Loucy (cell line): Measurements from ENCODE around the gene CLDND2.

ENCODE experiments used
- H2AFZ ChIP-seq: fragments of 200-600 bp; sonication (generic); 2 replicates; pipeline ENCODE4 v1.6.0; 2016; ENCODE audit warnings: antibody characterized with exemption, mild to moderate bottlenecking, low read length, moderate library complexity
- H3F3A ChIP-seq: fragments of 200-600 bp; 2 replicates; pipeline ENCODE4 v1.6.0; 2016; ENCODE audit warnings: antibody characterized with exemption, low read depth, mild to moderate bottlenecking
- H3K27me3 ChIP-seq: fragments of 200-600 bp; sonication (generic); 2 replicates; pipeline ENCODE4 v1.6.1; 2014; ENCODE audit warnings: low read length, mild to moderate bottlenecking; ENCODE audit not compliant: insufficient read depth, poor library complexity, severe bottlenecking
- H3K36me3 ChIP-seq: fragments of 200-600 bp; sonication (generic); 2 replicates; pipeline ENCODE4 v1.6.1; 2016; ENCODE audit warnings: low read length; ENCODE audit not compliant: insufficient read depth
- H3K4me1 ChIP-seq: fragments of 200-600 bp; sonication (generic); 2 replicates; pipeline ENCODE4 v1.5.1; 2014; ENCODE audit warnings: low read length, mild to moderate bottlenecking; ENCODE audit not compliant: insufficient read depth, poor library complexity, severe bottlenecking
- H3K4me2 ChIP-seq: fragments of 200-600 bp; sonication (generic); 2 replicates; pipeline ENCODE4 v1.6.0; 2014; ENCODE audit warnings: antibody characterized with exemption, low read length, low read depth, mild to moderate bottlenecking; ENCODE audit not compliant: poor library complexity, severe bottlenecking
- H3K4me3 ChIP-seq: fragments of 200-600 bp; sonication (generic); 2 replicates; pipeline ENCODE4 v1.5.1; 2014; ENCODE audit warnings: low read length, mild to moderate bottlenecking, mixed read lengths; ENCODE audit not compliant: poor library complexity, severe bottlenecking
- H3K79me2 ChIP-seq: fragments of 200-600 bp; sonication (generic); 2 replicates; pipeline ENCODE4 v1.6.1; 2014; ENCODE audit warnings: low read length; ENCODE audit not compliant: insufficient read depth
- H3K9ac ChIP-seq: fragments of 200-600 bp; sonication (generic); 2 replicates; pipeline ENCODE4 v1.6.0; 2014; ENCODE audit warnings: mild to moderate bottlenecking, low read depth, low read length, moderate library complexity; ENCODE audit not compliant: poor library complexity, severe bottlenecking
- H3K9me2 ChIP-seq: fragments of 200-600 bp; sonication (generic); replicated peaks from 2 replicates; pipeline ENCODE4 v1.6.1; 2016; ENCODE audit warnings: low read depth, low read length, mixed read lengths
- H3K9me3 ChIP-seq: fragments of 200-600 bp; sonication (generic); 2 replicates; pipeline ENCODE4 v1.6.1; 2014; ENCODE audit warnings: mild to moderate bottlenecking, antibody characterized with exemption, low read length, low read depth; ENCODE audit not compliant: insufficient read depth
- H4K20me1 ChIP-seq: fragments of 200-600 bp; sonication (generic); 2 replicates; pipeline ENCODE4 v1.6.0; 2014; ENCODE audit warnings: antibody characterized with exemption, low read length, mild to moderate bottlenecking; ENCODE audit not compliant: insufficient read depth, poor library complexity, severe bottlenecking
- EZH2phosphoT487 ChIP-seq: fragments of 200-600 bp; IDR thresholded peaks from 2 replicates; pipeline ENCODE4 v1.6.1; 2018; ENCODE audit warnings: antibody characterized with exemption, mild to moderate bottlenecking, moderate library complexity, borderline replicate concordance
- TF ChIP-seq, protein P1 (sequence below): fragments of 200-600 bp; sonication (generic); conservative IDR thresholded peaks from 2 replicates; pipeline ENCODE4 v1.5.1; 2014; ENCODE audit warnings: mild to moderate bottlenecking, antibody characterized with exemption, low read length

The CLDND2 gene

DNA sequence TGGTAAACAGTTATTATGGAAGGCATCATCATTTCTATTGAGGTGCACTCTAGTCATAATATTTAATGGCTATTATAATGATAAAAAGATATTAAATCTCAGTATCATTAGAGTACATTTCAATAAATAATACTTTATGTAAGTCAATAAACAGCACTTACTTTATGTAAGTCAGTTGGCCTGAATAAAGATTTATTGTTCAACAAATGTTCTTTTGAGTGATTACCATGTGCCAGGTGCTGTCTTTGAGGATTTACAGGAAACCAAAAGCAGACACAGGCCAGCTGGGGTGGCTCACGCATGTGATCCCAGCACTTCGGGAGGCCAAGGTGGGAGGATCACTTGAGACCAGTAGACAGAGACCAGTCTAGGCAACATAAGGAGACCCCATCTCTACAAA, 8.6 kb upstream of the CLDND2 start:
- TF ChIP-seq, protein P1, sequence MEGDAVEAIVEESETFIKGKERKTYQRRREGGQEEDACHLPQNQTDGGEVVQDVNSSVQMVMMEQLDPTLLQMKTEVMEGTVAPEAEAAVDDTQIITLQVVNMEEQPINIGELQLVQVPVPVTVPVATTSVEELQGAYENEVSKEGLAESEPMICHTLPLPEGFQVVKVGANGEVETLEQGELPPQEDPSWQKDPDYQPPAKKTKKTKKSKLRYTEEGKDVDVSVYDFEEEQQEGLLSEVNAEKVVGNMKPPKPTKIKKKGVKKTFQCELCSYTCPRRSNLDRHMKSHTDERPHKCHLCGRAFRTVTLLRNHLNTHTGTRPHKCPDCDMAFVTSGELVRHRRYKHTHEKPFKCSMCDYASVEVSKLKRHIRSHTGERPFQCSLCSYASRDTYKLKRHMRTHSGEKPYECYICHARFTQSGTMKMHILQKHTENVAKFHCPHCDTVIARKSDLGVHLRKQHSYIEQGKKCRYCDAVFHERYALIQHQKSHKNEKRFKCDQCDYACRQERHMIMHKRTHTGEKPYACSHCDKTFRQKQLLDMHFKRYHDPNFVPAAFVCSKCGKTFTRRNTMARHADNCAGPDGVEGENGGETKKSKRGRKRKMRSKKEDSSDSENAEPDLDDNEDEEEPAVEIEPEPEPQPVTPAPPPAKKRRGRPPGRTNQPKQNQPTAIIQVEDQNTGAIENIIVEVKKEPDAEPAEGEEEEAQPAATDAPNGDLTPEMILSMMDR = no peak
- no peak for TF ChIP-seq EZH2phosphoT487
- Histone ChIP-seq H2AFZ (no peak overlapping the region), H3K4me3 (no peak overlapping the region), H3K9me2 (no peaks in the 10 kb centered on the region), H3K4me2 (no peak overlapping the region), H3K9me3 (no peaks in the 10 kb centered on the region; the same call in 1 of the 2 replicates), H3F3A (0 out of 2 replicates have a peak, but pooled peaks cover 4% of the 10 kb centered on the region), H3K36me3 (no peaks in the 10 kb centered on the region), H3K27me3 (no peaks in the 10 kb centered on the region), H4K20me1 (no peaks in the 10 kb centered on the region), H3K9ac (no peak overlapping the region), H3K4me1 (peaks cover 38% of the 10 kb centered on the region), H3K79me2 (no peaks in the 10 kb centered on the region)

- no peaks in the 10 kb centered on the region for H3K36me3 ChIP-seq
- no peaks in the 10 kb centered on the region for H4K20me1 ChIP-seq
- no peaks in the 10 kb centered on the region for H3K9me3 ChIP-seq
- H3K79me2 ChIP-seq = peaks cover 15% of the 10 kb centered on the region
- peak overlapping the region; percentile 19 for H3K4me3 ChIP-seq
- peak overlapping the region; percentile 48 for H3K4me2 ChIP-seq
- H3K9me2 ChIP-seq = no peaks in the 10 kb centered on the region
- TF ChIP-seq EZH2phosphoT487 = no peak
- TF ChIP-seq, protein P1 = no peak
- peak overlapping the region; percentile 21 for H3K9ac ChIP-seq
- peaks cover 12% of the 10 kb centered on the region for H3F3A ChIP-seq
- H3K4me1 ChIP-seq = peaks cover 56% of the 10 kb centered on the region
- no peaks in the 10 kb centered on the region for H3K27me3 ChIP-seq
- H2AFZ ChIP-seq = no peak overlapping the region
These were observed 6.9 kb upstream of the CLDND2 start for GRCh38 chr19:51375504-51376221.

DNA sequence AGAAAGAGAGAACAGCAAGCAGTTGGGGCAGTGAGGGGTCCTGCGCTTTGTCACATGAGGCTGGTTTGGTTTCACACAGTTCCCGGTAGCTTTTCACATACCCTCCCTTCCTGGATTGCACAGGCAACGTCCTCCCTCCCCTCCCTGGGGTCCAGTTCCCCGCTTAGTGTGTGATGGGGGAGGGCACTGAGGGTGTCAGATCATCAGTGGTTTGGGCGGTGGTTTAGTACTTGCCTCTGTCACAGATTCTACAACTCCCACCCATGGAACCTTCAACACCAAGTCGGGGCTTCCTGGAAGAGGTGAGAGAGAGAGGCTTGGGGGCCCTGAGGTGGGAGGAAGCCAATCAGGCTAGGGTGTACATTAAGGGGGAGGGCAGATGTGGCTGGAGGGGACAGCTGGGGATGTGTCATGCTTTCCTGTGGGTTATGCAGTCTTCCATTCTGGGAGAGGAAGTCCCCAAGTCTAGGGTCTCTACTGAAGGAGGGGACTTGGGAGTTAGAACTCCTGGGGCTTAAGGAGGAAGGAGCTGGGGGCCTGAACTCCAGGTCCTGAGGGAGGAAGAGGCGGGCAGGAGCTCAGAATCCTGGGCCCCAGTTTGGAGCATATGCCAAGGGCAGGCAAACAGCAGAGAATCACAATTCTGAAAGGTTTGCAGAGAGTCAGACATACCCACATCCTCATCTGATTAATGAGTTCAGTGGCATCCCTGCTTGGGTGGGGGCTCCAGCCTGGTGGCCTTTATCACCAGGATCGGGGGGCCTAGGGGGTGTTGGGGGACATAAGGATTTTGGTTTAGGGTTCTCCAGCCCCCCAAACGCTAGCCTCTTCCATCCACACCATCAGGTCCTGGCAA, 4.1 kb upstream of the CLDND2 start, which contains the start of gene NKG7:
NKG7 (minus strand) TSS at position 6 of the 856 bp plus-strand sequence. CDS start 119 bp downstream, outside the sequence.
- Histone ChIP-seq H3K4me3 (peak within 1 kb of the TSS; percentile 78), H3K9me3 (no peaks in the 10 kb centered on the region), H3K36me3 (no peaks in the 10 kb centered on the region), H3F3A (peaks cover 12% of the 10 kb centered on the region), H3K9me2 (no peaks in the 10 kb centered on the region), H3K79me2 (peaks cover 39% of the 10 kb centered on the region), H4K20me1 (no peaks in the 10 kb centered on the region), H3K4me2 (peak within 1 kb of the TSS; percentile 97), H2AFZ (no peak within 1 kb of the TSS), H3K27me3 (no peaks in the 10 kb centered on the region), H3K9ac (peak within 1 kb of the TSS; percentile 96), H3K4me1 (peaks cover 70% of the 10 kb centered on the region)
- TF ChIP-seq EZH2phosphoT487 = no peak
- TF ChIP-seq, protein P1 = no peak
